Neural crest cell (in vitro differentiated cells): ENCODE measurements around the gene PPP1R3C. TPM values are rescaled to one million over a fixed set of nuclear protein-coding genes. Genes with fewer than 3 reads are reported as not detected.

Experiments used
- DNase-seq: peaks from one replicate; pipeline ENCODE4 v3.0.0; 2021; ENCODE audit warnings: low read depth, mixed read lengths, low spot score
- H3K27ac Mint-ChIP-seq: one replicate; pipeline ENCODE4 v1.8.0; 2021; ENCODE audit warnings: mild to moderate bottlenecking, mixed read lengths; ENCODE audit not compliant: unreplicated experiment
- H3K27me3 Mint-ChIP-seq: 2 replicates; pipeline ENCODE4 v1.8.0; 2021; ENCODE audit warnings: low read depth, mild to moderate bottlenecking, mixed read lengths
- H3K36me3 Mint-ChIP-seq: 2 replicates; pipeline ENCODE4 v1.8.0; 2021; ENCODE audit warnings: low read depth, mild to moderate bottlenecking, mixed read lengths
- H3K4me1 Mint-ChIP-seq: 2 replicates; pipeline ENCODE4 v1.8.0; 2021; ENCODE audit warnings: mixed read lengths
- H3K4me3 Mint-ChIP-seq: one replicate; pipeline ENCODE4 v1.8.0; 2021; ENCODE audit warnings: mild to moderate bottlenecking, mixed read lengths
- H3K9me3 Mint-ChIP-seq: 2 replicates; pipeline ENCODE4 v1.8.0; 2021; ENCODE audit warnings: mixed read lengths
- total RNA-seq: library from RNA; stranded (reverse); gene quantifications from 2 replicates; pipeline ENCODE4 v1.2.1, GENCODE V29; 2021
- TF ChIP-seq, protein P1 (sequence below): fragments of 200-600 bp; sonication (generic); conservative IDR thresholded peaks from 2 replicates; pipeline ENCODE4 v1.5.0; 2021; ENCODE audit warnings: antibody characterized with exemption, mild to moderate bottlenecking

PPP1R3C gene
- total RNA-seq, 1 donor from 2014 or later, result 3.6 TPM

DNA sequence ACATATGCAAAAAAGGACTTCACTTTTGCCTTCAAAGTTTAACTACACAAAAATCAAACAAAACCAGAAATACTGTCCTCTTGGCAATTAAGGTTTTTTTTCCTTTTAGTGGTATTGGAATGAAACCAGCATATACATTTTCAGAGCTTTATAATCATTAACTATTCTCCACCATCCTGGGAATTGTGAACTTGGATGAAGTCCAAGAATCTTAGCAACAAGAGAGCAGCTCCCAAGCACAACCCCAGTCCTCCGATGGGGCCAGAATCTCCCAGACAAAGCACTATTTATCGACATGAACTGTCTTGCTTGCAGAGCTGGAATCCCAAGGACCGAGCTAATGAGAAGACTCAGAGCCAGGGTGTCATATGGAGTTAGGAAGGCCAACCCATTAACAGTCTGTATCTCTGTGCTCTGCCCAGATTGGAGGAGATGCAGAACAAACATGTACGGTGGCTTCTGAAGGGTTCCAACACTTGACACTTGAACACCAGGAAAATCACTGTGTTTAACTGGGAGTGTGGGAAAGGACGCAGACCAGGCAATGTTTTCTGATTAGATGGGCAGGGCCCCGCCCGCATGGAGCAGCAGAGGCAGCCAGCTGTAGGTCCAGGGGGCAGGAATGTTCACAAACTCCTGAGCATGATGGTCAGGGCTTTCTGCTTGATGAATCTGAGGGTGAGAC is 35.5 kb downstream of the PPP1R3C start:
- peaks cover 2% of the 10 kb centered on the region for H3K9me3 Mint-ChIP-seq
- no peak for DNase-seq
- TF ChIP-seq, protein P1, sequence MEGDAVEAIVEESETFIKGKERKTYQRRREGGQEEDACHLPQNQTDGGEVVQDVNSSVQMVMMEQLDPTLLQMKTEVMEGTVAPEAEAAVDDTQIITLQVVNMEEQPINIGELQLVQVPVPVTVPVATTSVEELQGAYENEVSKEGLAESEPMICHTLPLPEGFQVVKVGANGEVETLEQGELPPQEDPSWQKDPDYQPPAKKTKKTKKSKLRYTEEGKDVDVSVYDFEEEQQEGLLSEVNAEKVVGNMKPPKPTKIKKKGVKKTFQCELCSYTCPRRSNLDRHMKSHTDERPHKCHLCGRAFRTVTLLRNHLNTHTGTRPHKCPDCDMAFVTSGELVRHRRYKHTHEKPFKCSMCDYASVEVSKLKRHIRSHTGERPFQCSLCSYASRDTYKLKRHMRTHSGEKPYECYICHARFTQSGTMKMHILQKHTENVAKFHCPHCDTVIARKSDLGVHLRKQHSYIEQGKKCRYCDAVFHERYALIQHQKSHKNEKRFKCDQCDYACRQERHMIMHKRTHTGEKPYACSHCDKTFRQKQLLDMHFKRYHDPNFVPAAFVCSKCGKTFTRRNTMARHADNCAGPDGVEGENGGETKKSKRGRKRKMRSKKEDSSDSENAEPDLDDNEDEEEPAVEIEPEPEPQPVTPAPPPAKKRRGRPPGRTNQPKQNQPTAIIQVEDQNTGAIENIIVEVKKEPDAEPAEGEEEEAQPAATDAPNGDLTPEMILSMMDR, result no peak
- H3K4me3 Mint-ChIP-seq, result no peak overlapping the region
- H3K27me3 Mint-ChIP-seq, result no peaks in the 10 kb centered on the region
- H3K27ac Mint-ChIP-seq, result no peak overlapping the region
- no peaks in the 10 kb centered on the region for H3K4me1 Mint-ChIP-seq
- no peaks in the 10 kb centered on the region for H3K36me3 Mint-ChIP-seq

DNA sequence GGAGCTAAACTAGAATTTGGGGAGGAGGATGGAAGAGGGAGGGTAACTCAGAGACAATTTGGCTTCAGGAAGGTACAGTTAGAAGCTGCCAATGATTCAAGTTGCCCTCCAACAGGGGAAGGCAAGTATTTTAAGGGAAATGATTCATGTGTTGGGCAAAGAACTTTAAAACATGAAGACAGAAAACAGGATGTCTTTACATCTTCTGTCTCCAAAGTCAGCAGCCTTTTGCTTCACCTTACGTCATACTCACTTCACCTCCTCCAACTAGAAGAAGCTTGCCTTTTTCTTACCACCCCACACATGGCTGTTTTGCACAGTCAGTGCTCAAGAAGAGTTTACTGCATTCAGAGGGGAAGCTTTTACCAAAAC is 36.1 kb downstream of the PPP1R3C start:
- Mint-ChIP-seq H3K36me3 (no peaks in the 10 kb centered on the region), H3K4me3 (no peak overlapping the region), H3K27ac (no peak overlapping the region), H3K27me3 (no peaks in the 10 kb centered on the region), H3K4me1 (no peaks in the 10 kb centered on the region), H3K9me3 (peaks cover 2% of the 10 kb centered on the region)
- TF ChIP-seq, protein P1, result no peak
- no peak for DNase-seq

DNA sequence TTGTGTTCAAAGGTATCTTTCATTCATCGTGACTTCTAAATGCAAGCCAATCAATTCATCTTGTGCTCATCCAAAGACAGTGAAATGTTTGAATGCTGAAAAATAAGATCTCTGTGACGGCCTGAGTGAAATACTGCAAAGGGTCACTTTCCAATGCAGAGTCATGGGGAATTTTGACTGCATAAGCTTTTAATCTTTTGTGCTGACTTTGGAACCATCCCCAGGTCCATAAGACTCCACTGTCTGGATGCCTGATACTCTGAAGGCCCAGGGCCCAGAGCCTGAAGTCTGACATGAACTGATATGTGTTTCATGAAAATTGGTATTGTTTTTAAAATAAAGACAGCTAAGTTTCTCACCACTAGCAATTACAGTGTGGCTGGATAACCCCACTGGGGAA is 39.0 kb downstream of the PPP1R3C start:
- Mint-ChIP-seq H3K4me1 (peaks cover 21% of the 10 kb centered on the region), H3K4me3 (no peak overlapping the region), H3K27ac (no peak overlapping the region), H3K27me3 (no peaks in the 10 kb centered on the region), H3K36me3 (no peaks in the 10 kb centered on the region), H3K9me3 (no peaks in the 10 kb centered on the region)
- TF ChIP-seq, protein P1, result no peak
- no peak for DNase-seq

DNA sequence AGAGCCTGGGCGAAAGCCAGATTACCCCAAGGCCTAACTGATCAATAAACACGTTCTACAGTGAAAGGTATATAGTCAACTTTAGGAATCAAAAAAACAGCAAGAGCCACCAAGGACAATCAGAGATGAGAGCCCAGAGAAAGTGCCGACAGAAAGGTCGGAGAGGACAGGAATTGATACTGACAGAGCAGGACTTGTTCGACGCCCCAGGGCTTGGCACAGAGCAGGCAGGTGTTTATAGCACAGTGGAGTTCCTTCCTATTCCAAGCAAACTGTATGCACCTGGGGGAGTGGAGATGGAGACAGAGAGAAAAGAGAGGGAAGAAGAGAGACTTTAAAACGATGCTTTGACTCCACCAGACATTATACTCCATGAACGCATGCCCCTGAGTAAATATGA is 39.5 kb downstream of the PPP1R3C start:
- TF ChIP-seq, protein P1, result no peak
- no peak overlapping the region for H3K27ac Mint-ChIP-seq
- no peaks in the 10 kb centered on the region for H3K27me3 Mint-ChIP-seq
- no peaks in the 10 kb centered on the region for H3K9me3 Mint-ChIP-seq
- H3K4me1 Mint-ChIP-seq, result peaks cover 25% of the 10 kb centered on the region
- no peak for DNase-seq
- H3K4me3 Mint-ChIP-seq, result no peak overlapping the region
- H3K36me3 Mint-ChIP-seq, result no peaks in the 10 kb centered on the region

DNA sequence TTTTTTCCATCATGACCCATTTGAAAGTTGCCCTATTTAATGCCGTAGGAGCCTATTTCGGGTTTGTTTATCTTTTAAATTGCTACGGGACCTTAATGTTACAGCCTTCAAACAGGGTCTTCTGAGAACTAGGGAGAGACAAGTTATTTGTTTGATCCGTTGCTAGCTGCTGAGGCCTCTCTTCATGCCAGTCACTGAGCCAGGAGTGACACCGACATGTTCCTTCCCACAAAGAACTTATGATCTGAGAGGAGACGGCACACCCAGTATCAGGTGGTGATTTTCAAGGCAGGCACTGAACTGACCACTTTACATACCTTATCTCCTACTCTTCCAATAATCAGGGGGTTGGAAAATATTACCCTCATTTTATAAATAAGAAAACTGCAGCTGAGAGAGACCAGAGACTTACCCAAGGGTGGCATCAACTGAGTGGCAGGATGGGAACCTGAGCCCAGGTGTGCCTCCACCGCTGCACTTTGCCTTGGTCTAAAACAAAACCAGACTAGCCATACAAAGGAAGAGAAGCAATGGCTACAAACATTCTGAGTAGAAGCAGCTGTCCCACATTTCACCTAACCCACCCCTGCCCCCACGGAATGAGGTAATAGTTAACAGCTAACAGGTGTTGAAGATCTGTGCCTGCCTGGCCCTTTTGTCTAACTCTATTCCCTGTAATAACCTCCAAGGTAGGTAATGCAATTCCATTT is 40.5 kb downstream of the PPP1R3C start:
- peaks cover 28% of the 10 kb centered on the region for H3K4me1 Mint-ChIP-seq
- no peak for DNase-seq
- no peak overlapping the region for H3K4me3 Mint-ChIP-seq
- H3K9me3 Mint-ChIP-seq, result no peaks in the 10 kb centered on the region
- no peaks in the 10 kb centered on the region for H3K27me3 Mint-ChIP-seq
- no peaks in the 10 kb centered on the region for H3K36me3 Mint-ChIP-seq
- TF ChIP-seq, protein P1, result no peak
- H3K27ac Mint-ChIP-seq, result no peak overlapping the region
